PFSK-1 (cell line): ENCODE measurements around the gene GPATCH2L.

Experiments used
- FOXP2 ChIP-seq: optimal IDR thresholded peaks from 2 replicates; pipeline ENCODE3; 2011; ENCODE audit warnings: borderline replicate concordance, control low read depth, inconsistent platforms; ENCODE audit not compliant: insufficient read depth; ENCODE audit errors: extremely low read length, extremely low read depth
- POLR2AphosphoS5 ChIP-seq: IDR thresholded peaks from 2 replicates; pipeline ENCODE4 v1.6.1; 2012; ENCODE audit warnings: low read depth, mild to moderate bottlenecking, control low read depth, low read length, moderate library complexity
- REST ChIP-seq, 2 experiments: IDR thresholded peaks; 2 replicates each; pipeline versions ENCODE4 v1.6.1 to v1.8.0; 2011 to 2012; ENCODE audit warnings: low read depth in 2 of 2, low read length in 2 of 2, control low read depth in 1 of 2, inconsistent platforms in 1 of 2, mild to moderate bottlenecking in 1 of 2, moderate library complexity in 1 of 2; ENCODE audit not compliant: insufficient read depth in 1 of 2
- SIN3A ChIP-seq: IDR thresholded peaks from 2 replicates; pipeline ENCODE4 v1.6.1; 2012; ENCODE audit warnings: mild to moderate bottlenecking, low read length, moderate library complexity, borderline replicate concordance; ENCODE audit not compliant: insufficient read depth
- TAF1 ChIP-seq: IDR thresholded peaks from 2 replicates; pipeline ENCODE4 v1.6.1; 2012; ENCODE audit warnings: low read length, control low read depth, borderline replicate concordance; ENCODE audit not compliant: insufficient read depth

The GPATCH2L gene

GRCh38 chr14:76208340-76208739, 56.6 kb downstream of the GPATCH2L start:
- TF ChIP-seq FOXP2 (no peak), REST (IDR thresholded peaks at IDR 0.05; ENCODE audit: insufficient read depth in 1 of 2, low read depth in 2 of 2, low read length in 2 of 2) (no peak)

- TF ChIP-seq FOXP2 (no peak), TAF1 (no peak), POLR2AphosphoS5 (no peak), SIN3A (no peak), REST (IDR thresholded peaks at IDR 0.05; ENCODE audit: insufficient read depth in 1 of 2, low read depth in 2 of 2, low read length in 2 of 2) (no peak)
Observed at GRCh38 chr14:76212242-76212641, 60.5 kb downstream of the GPATCH2L start.

- TF ChIP-seq FOXP2 (no peak), SIN3A (no peak), REST (IDR thresholded peaks at IDR 0.05; ENCODE audit: insufficient read depth in 1 of 2, low read depth in 2 of 2, low read length in 2 of 2) (no peak), TAF1 (no peak), POLR2AphosphoS5 (no peak)
Observed at GRCh38 chr14:76217179-76217578, 65.5 kb downstream of the GPATCH2L start.

- no peak for TF ChIP-seq POLR2AphosphoS5
- TF ChIP-seq SIN3A = no peak
- TF ChIP-seq TAF1 = no peak
- no peak for TF ChIP-seq REST (IDR thresholded peaks at IDR 0.05; ENCODE audit: insufficient read depth in 1 of 2, low read depth in 2 of 2, low read length in 2 of 2)
- TF ChIP-seq FOXP2 = no peak
Observed at GRCh38 chr14:76218662-76219061, 66.9 kb downstream of the GPATCH2L start.

GRCh38 chr14:76219873-76220272, 68.2 kb downstream of the GPATCH2L start:
- no peak for TF ChIP-seq TAF1
- TF ChIP-seq FOXP2 = no peak
- no peak for TF ChIP-seq SIN3A
- no peak for TF ChIP-seq POLR2AphosphoS5
- no peak for TF ChIP-seq REST (IDR thresholded peaks at IDR 0.05; ENCODE audit: insufficient read depth in 1 of 2, low read depth in 2 of 2, low read length in 2 of 2)
